Hematopoietic multipotent progenitor cell treated with erythropoietin and hydrocortisone succinate and interleukin-3 and kit ligand, for 4 days (in vitro differentiated cells): ENCODE data around the gene ARMC10.
"Not testable (repeated sequence)": the region's sequence is repeated elsewhere in the genome, so short reads cannot be mapped to it uniquely, and the experiment has no call there.

Source experiments
- DNase-seq: peaks from one replicate; pipeline ENCODE4 v3.0.0-alpha.2; 2015

ARMC10 gene

GRCh38 chr7:103129702-103130549, 55.0 kb downstream of the ARMC10 start:
- no peak for DNase-seq

- DNase-seq: peak; percentile 56
These were observed 56.1 kb downstream of the ARMC10 start for GRCh38 chr7:103130901-103131624.

GRCh38 chr7:103132995-103133688, 58.2 kb downstream of the ARMC10 start:
- DNase-seq: no peak

GRCh38 chr7:103134836-103135554, 60.1 kb downstream of the ARMC10 start:
- DNase-seq: no peak

GRCh38 chr7:103140061-103140460, 65.1 kb downstream of the ARMC10 start:
- DNase-seq: no peak

GRCh38 chr7:103140685-103141084, 65.7 kb downstream of the ARMC10 start:
- no peak for DNase-seq

- no peak for DNase-seq
These were observed 66.9 kb downstream of the ARMC10 start for GRCh38 chr7:103141753-103142404.

GRCh38 chr7:103142494-103142893, 67.6 kb downstream of the ARMC10 start:
- no peak for DNase-seq

GRCh38 chr7:103143868-103144267, 68.9 kb downstream of the ARMC10 start:
- no peak for DNase-seq

GRCh38 chr7:103144754-103145153, 69.8 kb downstream of the ARMC10 start:
- DNase-seq: not testable (repeated sequence)

- peak; percentile 22 for DNase-seq
These were observed 73.4 kb downstream of the ARMC10 start for GRCh38 chr7:103148131-103148993.
